HG03139 (cell line): ENCODE data around the gene TSPAN31.
"Not testable (repeated sequence)": the region's sequence is repeated elsewhere in the genome, so short reads cannot be mapped to it uniquely, and the experiment has no call there.

Experiments
- ATAC-seq: cut with Tn5 transposase; IDR thresholded peaks from one replicate; pipeline ENCODE4 v1.9.1; 2021; ENCODE audit not compliant: unreplicated experiment

Gene TSPAN31

GRCh38 chr12:57765698-57766463 is 21.0 kb downstream of the TSPAN31 start:
- ATAC-seq = no peak

GRCh38 chr12:57766464-57767304 is 21.8 kb downstream of the TSPAN31 start, which contains the start of gene CYP27B1:
Gene CYP27B1 (minus strand): TSS chr12:57767078. CDS start chr12:57767041, 37 bp downstream.
- ATAC-seq = no peak

- ATAC-seq = no peak
These were observed 22.5 kb downstream of the TSPAN31 start for GRCh38 chr12:57767305-57767698.

GRCh38 chr12:57767876-57768275 is 23.0 kb downstream of the TSPAN31 start:
- no peak for ATAC-seq

GRCh38 chr12:57769594-57769993 is 24.8 kb downstream of the TSPAN31 start:
- no peak for ATAC-seq

- ATAC-seq = no peak
These were observed 25.9 kb downstream of the TSPAN31 start for GRCh38 chr12:57770734-57771133.

GRCh38 chr12:57771236-57771872 is 26.5 kb downstream of the TSPAN31 start:
- peak; percentile 62 for ATAC-seq

- ATAC-seq = peak; percentile 85
These were observed 27.1 kb downstream of the TSPAN31 start, which contains the start of gene METTL1 for GRCh38 chr12:57771873-57772428. Gene METTL1 (minus strand): TSS chr12:57772105. CDS start chr12:57772083, 22 bp downstream.

GRCh38 chr12:57772429-57773322 is 27.8 kb downstream of the TSPAN31 start, which contains the start of gene EEF1AKMT3:
Gene EEF1AKMT3 (plus strand): TSS chr12:57772614. CDS start chr12:57772725, 111 bp downstream.
- ATAC-seq = peak; percentile 10

- not testable (repeated sequence) for ATAC-seq
These were observed 29.8 kb downstream of the TSPAN31 start for GRCh38 chr12:57774634-57775033.

- ATAC-seq = no peak
These were observed 30.2 kb downstream of the TSPAN31 start for GRCh38 chr12:57775044-57775443.

GRCh38 chr12:57775563-57776246 is 30.9 kb downstream of the TSPAN31 start:
- no peak for ATAC-seq

GRCh38 chr12:57776247-57776587 is 31.4 kb downstream of the TSPAN31 start:
- no peak for ATAC-seq

GRCh38 chr12:57777367-57777766 is 32.5 kb downstream of the TSPAN31 start:
- no peak for ATAC-seq

- ATAC-seq = no peak
These were observed 33.1 kb downstream of the TSPAN31 start for GRCh38 chr12:57777911-57778310.

GRCh38 chr12:57779736-57780135 is 34.9 kb downstream of the TSPAN31 start:
- no peak for ATAC-seq

- ATAC-seq = no peak
These were observed 35.6 kb downstream of the TSPAN31 start for GRCh38 chr12:57780284-57780897.

- ATAC-seq = no peak
These were observed 36.4 kb downstream of the TSPAN31 start for GRCh38 chr12:57781244-57781643.

- no peak for ATAC-seq
These were observed 37.0 kb downstream of the TSPAN31 start for GRCh38 chr12:57781801-57782200.
